B cell (primary cell): ENCODE measurements around the gene OS9.
"Not testable (repeated sequence)": the region's sequence is repeated elsewhere in the genome, so short reads cannot be mapped to it uniquely, and the experiment has no call there.

Experiments used
- CTCF ChIP-seq: fragments of 200-600 bp; IDR thresholded peaks from one replicate; pipeline ENCODE4 v1.8.0; 2022; ENCODE audit warnings: antibody characterized with exemption, mild to moderate bottlenecking
- EZH2 ChIP-seq: IDR thresholded peaks from 2 replicates; pipeline ENCODE4 v1.6.1; 2012; ENCODE audit warnings: borderline replicate concordance, low read depth, mild to moderate bottlenecking, moderate library complexity, low read length; ENCODE audit not compliant: insufficient read depth, poor library complexity, severe bottlenecking

- TF ChIP-seq CTCF, EZH2: not testable (repeated sequence)
Observed at GRCh38 chr12:57677947-57678346, 16.0 kb upstream of the OS9 start.
